Myocyte (in vitro differentiated cells): ENCODE data around the gene DYNLL2. TPM values are rescaled to one million over a fixed set of nuclear protein-coding genes. Genes with fewer than 3 reads are reported as not detected.
A peak's percentile ranks its signal among the peaks of the same experiment; 100 is the strongest.
"Not testable (repeated sequence)": the region's sequence is repeated elsewhere in the genome, so short reads cannot be mapped to it uniquely, and the experiment has no call there.

Experiments
- DNase-seq: peaks from one replicate; pipeline ENCODE4 v3.0.0-alpha.2; 2012; ENCODE audit warnings: low read depth
- polyA plus RNA-seq: library from polyadenylated mRNA; unstranded; fragments of >200 nt; gene quantifications from one replicate; pipeline ENCODE4 v1.2.1, GENCODE V29; 2012; ENCODE audit warnings: missing spikeins
- total RNA-seq: library from RNA; depleted of rRNA; stranded (reverse); fragments of >200 nt; gene quantifications from 2 replicates; pipeline ENCODE4 v1.2.3, GENCODE V29; 2014

Gene DYNLL2
- 10.1 and 12.8 TPM in 2 replicates for total RNA-seq
- polyA plus RNA-seq = 30.7 TPM

- DNase-seq = peak; percentile 93
These were observed at the start of gene DYNLL2 for GRCh38 chr17:58082870-58083490. Gene DYNLL2, plus strand, starts transcription at chr17:58083419. Its CDS starts 3,672 bp downstream, at chr17:58087091.

GRCh38 chr17:58039975-58040374, 43.2 kb upstream of the DYNLL2 start:
- no peak for DNase-seq

- DNase-seq = no peak
These were observed 42.8 kb upstream of the DYNLL2 start for GRCh38 chr17:58040386-58040785.

- no peak for DNase-seq
These were observed 42.1 kb upstream of the DYNLL2 start for GRCh38 chr17:58041161-58041560.

- DNase-seq = no peak
These were observed 39.7 kb upstream of the DYNLL2 start for GRCh38 chr17:58043221-58044181.

GRCh38 chr17:58044256-58044655, 39.0 kb upstream of the DYNLL2 start:
- not testable (repeated sequence) for DNase-seq

GRCh38 chr17:58046239-58047094, 36.8 kb upstream of the DYNLL2 start:
- DNase-seq = no peak

GRCh38 chr17:58047376-58048150, 35.7 kb upstream of the DYNLL2 start:
- no peak for DNase-seq

GRCh38 chr17:58049533-58049932, 33.7 kb upstream of the DYNLL2 start:
- no peak for DNase-seq

- no peak for DNase-seq
These were observed 32.3 kb upstream of the DYNLL2 start for GRCh38 chr17:58050966-58051365.

- no peak for DNase-seq
These were observed 31.8 kb upstream of the DYNLL2 start for GRCh38 chr17:58051468-58051867.

- no peak for DNase-seq
These were observed 30.8 kb upstream of the DYNLL2 start for GRCh38 chr17:58052407-58052806.

- no peak for DNase-seq
These were observed 30.1 kb upstream of the DYNLL2 start for GRCh38 chr17:58052945-58053715.

- DNase-seq = no peak
These were observed 28.6 kb upstream of the DYNLL2 start for GRCh38 chr17:58054641-58055040.

- no peak for DNase-seq
These were observed 26.7 kb upstream of the DYNLL2 start for GRCh38 chr17:58056476-58056875.

- DNase-seq = peak; percentile 70
These were observed 24.1 kb upstream of the DYNLL2 start for GRCh38 chr17:58059141-58059540.

GRCh38 chr17:58060596-58061191, 22.5 kb upstream of the DYNLL2 start:
- no peak for DNase-seq

- DNase-seq = no peak
These were observed 21.5 kb upstream of the DYNLL2 start for GRCh38 chr17:58061672-58062071.

- no peak for DNase-seq
These were observed 18.0 kb upstream of the DYNLL2 start for GRCh38 chr17:58065238-58065637.
